Left forelimb (tissue), 1 donor: ENCODE measurements around the gene CX3CL1.

Source experiments
- DNase-seq: peaks from one replicate; pipeline ENCODE4 v3.0.0-alpha.2; 2018; ENCODE audit warnings: low spot score

CX3CL1 gene

GRCh38 chr16:57405097-57405496 is 32.8 kb downstream of the CX3CL1 start:
- DNase-seq, result no peak

GRCh38 chr16:57406881-57407280 is 34.6 kb downstream of the CX3CL1 start:
- DNase-seq, result no peak

DNA sequence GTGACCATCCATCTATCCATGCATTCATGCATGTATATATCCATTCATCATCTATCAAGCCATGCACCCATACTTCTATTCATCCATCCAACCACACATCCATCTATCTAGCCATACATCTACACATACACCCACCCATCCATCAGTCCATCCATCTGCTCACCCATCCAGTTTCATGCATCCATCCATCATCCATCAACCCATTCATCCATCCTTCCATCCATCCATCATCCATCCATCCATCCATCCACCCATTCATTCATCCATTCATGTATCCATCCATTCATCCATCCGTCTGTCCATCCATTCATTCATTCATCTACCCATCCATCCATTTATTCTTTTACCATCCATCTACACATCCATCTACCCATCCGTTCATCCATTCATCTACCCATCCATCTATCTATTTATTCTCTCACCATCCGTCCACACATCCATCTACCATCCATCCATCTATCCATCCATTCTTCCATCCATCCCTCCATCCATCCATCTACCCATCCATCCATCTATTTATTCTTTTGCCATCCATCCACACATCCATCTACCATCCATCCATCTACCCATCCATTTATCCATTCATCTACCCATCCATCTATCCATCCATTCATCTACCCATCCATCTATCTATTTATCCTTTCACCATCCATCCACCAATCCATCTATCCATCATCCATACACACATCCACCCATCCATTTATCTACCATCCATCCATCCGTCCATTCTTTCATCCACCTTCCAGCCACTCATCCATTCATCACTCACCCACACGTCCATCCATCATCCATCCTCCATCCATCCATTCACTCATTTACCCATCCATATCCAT is 35.4 kb downstream of the CX3CL1 start:
- DNase-seq, result no peak

- no peak for DNase-seq
Measured at GRCh38 chr16:57409065-57409464, 36.8 kb downstream of the CX3CL1 start.

DNA sequence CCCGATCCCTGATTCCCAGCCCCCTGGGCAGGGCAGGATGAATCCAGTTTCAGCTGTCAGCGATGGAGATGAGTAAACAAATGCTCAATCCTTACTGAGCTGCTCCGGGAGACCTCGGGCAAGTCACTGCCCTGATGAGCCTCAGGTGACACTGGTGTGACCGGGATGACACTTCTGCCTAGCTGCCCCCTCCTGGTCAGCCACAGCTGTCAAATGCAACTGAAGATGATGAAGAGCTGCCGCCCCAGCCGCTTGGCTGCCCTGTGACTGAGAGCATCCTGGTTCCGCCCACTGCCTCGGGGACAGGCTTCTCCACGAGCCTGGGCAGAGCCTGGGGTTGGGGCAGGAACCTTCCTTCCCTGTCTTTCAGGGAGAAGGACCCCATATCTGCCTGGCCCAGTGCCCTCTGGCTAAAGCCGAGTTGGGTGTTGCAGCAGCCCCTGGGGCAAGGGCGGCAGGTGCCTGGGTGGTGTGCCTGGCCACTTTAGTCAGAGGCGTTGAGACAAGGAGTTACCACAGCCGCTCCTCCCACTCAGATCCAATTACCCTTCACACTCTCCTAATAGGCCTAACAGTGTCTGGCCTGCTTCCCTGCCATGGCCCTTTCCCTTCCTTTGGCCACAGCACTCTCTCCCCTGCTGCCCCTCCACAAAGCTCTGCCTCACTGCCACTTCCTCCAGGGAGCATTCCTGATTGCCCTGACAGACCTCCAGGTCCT is 37.7 kb downstream of the CX3CL1 start:
- DNase-seq, result no peak

- DNase-seq, result no peak
Measured at GRCh38 chr16:57411362-57411976, 39.2 kb downstream of the CX3CL1 start.

DNA sequence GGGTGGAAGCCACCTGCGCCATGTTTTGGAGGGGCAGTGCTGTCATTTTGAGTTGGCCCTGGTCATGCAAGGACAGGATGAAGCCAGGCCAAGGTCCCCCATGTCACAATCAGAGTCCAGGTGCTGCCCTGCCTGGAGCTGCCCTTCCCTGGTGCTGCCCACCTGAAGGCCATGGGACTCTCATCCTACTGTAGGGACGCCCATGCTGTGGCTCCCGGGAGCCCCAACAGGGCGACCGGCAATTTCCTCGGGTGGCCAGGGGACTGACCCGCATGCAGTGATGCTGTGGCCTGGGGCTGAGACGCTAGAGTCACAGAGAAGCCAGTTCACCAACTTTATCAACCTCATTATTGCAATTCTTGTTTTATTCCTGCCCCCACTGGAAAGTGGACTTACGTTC is 40.3 kb downstream of the CX3CL1 start:
- no peak for DNase-seq

DNA sequence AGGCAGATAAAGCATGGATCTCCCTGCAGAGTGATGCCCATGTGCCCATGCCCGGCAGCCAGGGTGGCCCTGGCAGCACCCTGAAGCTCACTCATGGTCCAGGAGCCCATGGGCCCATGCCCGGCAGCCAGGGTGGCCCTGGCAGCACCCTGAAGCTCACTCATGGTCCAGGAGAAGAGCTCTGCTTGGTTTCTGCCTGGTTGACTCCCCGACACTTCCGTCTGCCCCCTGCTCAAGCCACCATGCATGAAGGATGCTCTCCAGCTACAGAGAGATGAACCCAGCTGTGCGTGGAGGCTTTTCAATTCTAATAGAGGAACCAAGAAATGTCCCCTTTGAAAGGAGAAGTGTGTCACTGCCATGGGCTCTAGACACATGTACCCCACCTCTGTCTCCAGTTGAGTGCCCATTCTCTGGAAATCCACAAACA is 41.0 kb downstream of the CX3CL1 start:
- no peak for DNase-seq

- DNase-seq, result no peak
Measured at GRCh38 chr16:57413733-57414132, 41.4 kb downstream of the CX3CL1 start.

DNA sequence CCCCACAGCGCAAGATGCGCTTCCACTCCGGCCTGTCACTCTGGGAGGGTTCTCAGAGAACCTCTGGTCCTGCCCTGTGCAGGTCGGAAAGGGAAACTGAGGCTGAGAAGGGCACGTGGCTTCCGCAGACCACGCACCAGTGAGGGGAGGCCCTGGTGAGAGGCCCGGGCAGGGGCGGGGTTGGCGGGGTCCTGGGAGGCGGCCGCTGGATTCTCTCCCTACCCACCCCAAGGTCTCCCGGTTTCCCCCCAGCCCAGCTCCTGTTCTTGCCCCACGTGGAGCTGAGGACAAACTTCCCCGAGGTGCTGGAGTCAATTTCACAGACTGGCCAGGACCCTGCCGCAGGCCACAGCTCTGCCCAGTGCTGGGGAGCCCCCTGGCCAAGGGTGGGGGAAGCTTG is 43.8 kb downstream of the CX3CL1 start:
- no peak for DNase-seq

- no peak for DNase-seq
Measured at GRCh38 chr16:57419506-57419905, 47.2 kb downstream of the CX3CL1 start.

GRCh38 chr16:57422026-57422944 is 50.0 kb downstream of the CX3CL1 start:
- no peak for DNase-seq

DNA sequence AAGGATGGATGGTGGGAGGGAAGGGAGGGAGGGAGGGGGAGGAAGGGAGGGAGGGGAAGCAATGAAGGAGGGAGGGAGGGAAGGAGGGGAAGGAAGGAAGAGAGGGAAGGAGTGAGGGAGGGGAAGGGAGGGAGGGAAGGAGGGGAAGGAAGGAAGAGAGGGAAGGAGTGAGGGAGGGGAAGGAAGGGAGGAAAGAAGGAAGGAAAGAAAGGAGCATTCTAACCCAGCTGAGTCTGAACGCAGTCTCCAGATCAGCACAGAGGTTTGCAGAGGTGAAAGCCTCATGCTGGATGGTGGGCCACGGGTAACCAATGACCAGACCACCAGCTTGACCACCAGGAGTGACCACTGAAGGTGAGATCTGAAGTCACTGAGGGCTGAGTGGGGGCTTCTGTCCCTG is 50.9 kb downstream of the CX3CL1 start:
- DNase-seq, result no peak

DNA sequence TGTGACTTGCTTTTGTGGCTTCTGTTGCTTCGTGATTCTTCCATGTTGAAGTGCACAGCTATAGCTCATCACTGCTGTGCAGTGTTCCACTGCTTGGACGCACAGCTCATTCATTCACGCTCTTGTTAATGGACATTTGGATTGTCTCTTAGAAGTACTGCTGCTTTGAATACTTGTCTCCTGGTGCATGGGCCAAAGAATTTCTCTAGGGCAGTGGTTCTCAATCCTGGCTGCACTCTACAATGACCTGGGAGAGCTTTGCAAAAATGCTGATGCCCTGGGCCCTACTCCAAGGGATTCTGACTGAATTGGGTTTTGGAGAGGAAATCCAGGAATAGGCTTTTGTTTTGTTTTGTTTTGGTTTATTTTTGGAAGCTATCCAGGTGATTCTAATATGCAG is 52.3 kb downstream of the CX3CL1 start:
- DNase-seq, result no peak

GRCh38 chr16:57426356-57426755 is 54.1 kb downstream of the CX3CL1 start:
- no peak for DNase-seq

DNA sequence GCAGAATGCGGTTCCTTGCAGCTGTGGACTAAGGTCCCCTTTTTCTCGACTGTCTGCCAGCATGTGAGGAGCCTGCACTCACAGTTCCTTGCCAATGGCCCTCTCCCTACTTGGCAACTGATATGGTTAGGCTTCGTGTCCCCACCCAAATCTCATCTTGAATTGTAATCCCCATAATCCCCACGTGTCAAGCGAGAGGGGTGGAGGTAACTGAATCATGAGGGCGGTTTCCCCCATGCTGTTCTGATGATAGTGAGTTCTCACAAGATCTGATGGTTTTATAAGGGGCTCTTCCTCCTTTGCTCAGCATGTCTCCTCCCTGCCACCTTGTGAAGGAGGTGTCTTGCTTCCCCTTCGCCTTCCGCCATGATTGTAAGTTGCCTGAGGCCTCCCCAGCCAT is 55.0 kb downstream of the CX3CL1 start:
- DNase-seq, result no peak

DNA sequence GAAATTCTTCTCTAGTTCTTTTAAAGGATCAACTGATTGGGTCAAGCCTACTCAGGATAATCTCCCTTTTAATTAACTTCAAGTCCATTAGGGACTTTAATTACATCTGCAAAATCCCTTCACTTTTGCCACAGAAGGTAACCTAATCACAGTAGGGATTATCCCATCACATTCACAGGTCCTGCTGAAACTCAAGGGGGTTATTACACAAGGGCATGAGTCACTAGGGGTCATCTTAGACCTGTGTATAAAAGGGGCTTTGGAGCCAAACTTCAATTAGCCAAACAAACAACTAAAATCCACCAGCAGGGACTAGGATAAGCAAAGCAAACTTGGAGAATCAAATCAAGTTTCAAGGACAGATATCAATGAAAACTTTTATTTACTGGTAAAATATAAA is 55.5 kb downstream of the CX3CL1 start:
- DNase-seq, result no peak

- DNase-seq, result no peak
Measured at GRCh38 chr16:57430955-57431354, 58.7 kb downstream of the CX3CL1 start.

DNA sequence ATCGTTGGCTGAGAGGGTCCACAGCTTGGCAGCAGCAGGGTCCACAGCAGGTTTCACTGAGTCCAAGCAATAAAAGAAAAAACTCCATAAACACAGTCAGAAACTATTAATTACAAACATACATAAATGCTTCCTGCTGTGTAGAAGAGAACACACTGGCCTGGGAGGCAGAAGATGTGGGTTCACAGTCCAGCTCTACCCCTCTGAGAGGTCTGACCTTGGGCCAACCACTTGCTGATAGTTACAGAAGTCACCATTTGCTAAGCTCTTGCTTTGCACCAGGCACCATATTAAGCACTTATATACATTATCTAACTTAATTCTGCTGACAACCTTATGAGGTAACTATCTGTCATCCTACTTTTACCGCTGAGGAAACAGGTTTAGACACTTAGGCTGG is 60.2 kb downstream of the CX3CL1 start:
- DNase-seq, result no peak

DNA sequence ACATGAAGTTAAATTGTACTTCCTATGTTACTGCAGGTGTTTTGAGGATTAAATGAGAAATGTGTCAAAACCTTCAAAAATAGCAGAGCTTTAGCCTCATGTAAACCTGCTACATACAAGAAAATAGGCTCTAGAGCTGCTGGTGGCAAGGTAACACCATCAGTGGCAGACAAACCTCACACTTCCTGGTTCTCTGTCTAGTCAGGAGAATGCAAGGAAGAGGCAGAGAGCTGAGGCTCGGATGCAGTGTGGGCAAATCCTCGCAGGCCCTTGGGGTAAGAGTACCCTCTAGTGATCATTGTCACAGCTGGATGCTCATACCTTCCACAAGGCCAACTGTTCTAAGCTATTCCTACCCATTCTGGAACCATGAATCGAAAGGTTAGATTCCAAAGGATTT is 60.7 kb downstream of the CX3CL1 start:
- no peak for DNase-seq

- no peak for DNase-seq
Measured at GRCh38 chr16:57434003-57434402, 61.7 kb downstream of the CX3CL1 start.
